GM12878 (cell line): ENCODE results near the gene SH3D19. TPM values are rescaled to one million over a fixed set of nuclear protein-coding genes. Genes with fewer than 3 reads are reported as not detected.

Experiments used
- ATAC-seq: fragments of 200-7000 bp; cut with Tn5 transposase; 3 replicates; pipeline ENCODE4 v1.9.1; 2020; ENCODE audit warnings: mild to moderate bottlenecking, moderate library complexity
- BruUV-seq: library from RNA; stranded (reverse); fragments of 400-500 nt; replicated peaks from 2 replicates; lab custom pipeline; 2021; lab: Mats Ljungman, UMichigan
- CTCF ChIA-PET: fragments of 300-600 bp; sonication (Branson Sonifier 250); formaldehyde crosslinking; extraction: SDS; loops from one replicate; lab custom pipeline; 2021; ENCODE audit warnings: inconsistent platforms; lab: Yijun Ruan, JAX
- POLR2A ChIA-PET: fragments of 350-600 bp; formaldehyde crosslinking; extraction: SDS; loops from one replicate; lab custom pipeline; 2021; ENCODE audit warnings: inconsistent platforms; lab: Charles Lee
- RAD21 ChIA-PET: fragments of 300-600 bp; sonication (Branson Sonifier 250); formaldehyde crosslinking; loops from one replicate; lab custom pipeline; 2023; ENCODE audit warnings: antibody characterized with exemption; ENCODE audit not compliant: unreplicated experiment; lab: Charles Lee
- SMC1A ChIA-PET: fragments of 300-600 bp; sonication (Branson Sonifier 250); formaldehyde crosslinking; loops from one replicate; lab custom pipeline; 2023; ENCODE audit not compliant: unreplicated experiment, uncharacterized antibody; lab: Charles Lee
- DNase-seq: peaks from one replicate; pipeline ENCODE4 v3.0.0-alpha.2; 2011; ENCODE audit warnings: low read depth, low spot score
- FAIRE-seq: peaks from 3 replicates; lab custom pipeline; 2011; peaks lifted over from hg19 to GRCh38; lab: Jason Lieb, UNC
- H2AFZ ChIP-seq: 2 replicates; pipeline ENCODE4 v1.6.0; 2011; ENCODE audit warnings: low read depth, low read length, control low read depth; ENCODE audit not compliant: control insufficient read depth
- H3K27ac ChIP-seq: 2 replicates; pipeline ENCODE4 v1.5.1; 2011; ENCODE audit warnings: control low read depth; ENCODE audit not compliant: control insufficient read depth, insufficient read depth
- H3K27me3 ChIP-seq, 2 experiments: replicated peaks in 1 of 2; 2 replicates each; pipeline versions ENCODE4 v1.6.0 to v1.6.1; 2011; ENCODE audit warnings: low read length in 1 of 2; ENCODE audit not compliant: control insufficient read depth in 2 of 2, insufficient read depth in 2 of 2
- H3K36me3 ChIP-seq, 2 experiments: 2 replicates each; pipeline ENCODE4 v1.5.1; 2011; ENCODE audit warnings: low read length in 1 of 2; ENCODE audit not compliant: control insufficient read depth in 2 of 2, insufficient read depth in 2 of 2
- H3K4me1 ChIP-seq: 2 replicates; pipeline ENCODE4 v1.6.1; 2011; ENCODE audit warnings: mild to moderate bottlenecking, low read length, moderate library complexity, mixed read lengths; ENCODE audit not compliant: control insufficient read depth, insufficient read depth
- H3K4me2 ChIP-seq: 2 replicates; pipeline ENCODE4 v1.6.0; 2011; ENCODE audit warnings: control low read depth; ENCODE audit not compliant: control insufficient read depth, insufficient read depth
- H3K4me3 ChIP-seq: fragments of 200-600 bp; sonication (generic); 2 replicates; pipeline ENCODE4 v1.5.1; 2016
- H3K79me2 ChIP-seq: 2 replicates; pipeline ENCODE4 v1.6.0; 2011; ENCODE audit warnings: low read length; ENCODE audit not compliant: control insufficient read depth, insufficient read depth
- H3K9ac ChIP-seq: 2 replicates; pipeline ENCODE4 v1.8.0; 2011; ENCODE audit warnings: low read length, control low read depth, mixed read lengths; ENCODE audit not compliant: control insufficient read depth, insufficient read depth
- H3K9me3 ChIP-seq: replicated peaks from 3 replicates; pipeline ENCODE4 v1.5.1; 2011; ENCODE audit warnings: mild to moderate bottlenecking, low read length; ENCODE audit not compliant: control insufficient read depth, insufficient read depth
- H4K20me1 ChIP-seq: 2 replicates; pipeline ENCODE4 v1.6.0; 2011; ENCODE audit not compliant: control insufficient read depth, insufficient read depth
- BHLHE40 ChIP-seq, 2 experiments: fragments of 450-650 bp in 1 of 2; IDR thresholded peaks; 2 replicates each; pipeline ENCODE4 v1.6.1; 2011 to 2017; ENCODE audit warnings: low read depth in 2 of 2, borderline replicate concordance in 1 of 2, improper control_type of control experiment in 1 of 2, low read length in 1 of 2, mild to moderate bottlenecking in 1 of 2
- MXI1 ChIP-seq: fragments of 150-350 bp; IDR thresholded peaks from 2 replicates; pipeline ENCODE4 v1.6.1; 2011; ENCODE audit warnings: low read depth, mild to moderate bottlenecking, inconsistent platforms, low read length, improper control_type of control experiment
- POLR2A ChIP-seq: IDR thresholded peaks from 2 replicates; pipeline ENCODE4 v1.6.1; 2011; ENCODE audit warnings: low read depth, mild to moderate bottlenecking, low read length
- RAD21 ChIP-seq: IDR thresholded peaks from 2 replicates; pipeline ENCODE4 v1.6.1; 2011; ENCODE audit warnings: mild to moderate bottlenecking, low read depth, low read length, moderate library complexity; ENCODE audit not compliant: insufficient read depth
- WGBS: methylation state at CpG from one replicate; pipeline ENCODE4 v1.1.6; 2016; ENCODE audit warnings: low lambda C conversion rate; ENCODE audit not compliant: insufficient replicate concordance, insufficient coverage; ENCODE audit errors: missing lambda C conversion rate; 5-methylcytosine and 5-hydroxymethylcytosine counted together
- in situ Hi-C: fragments of 300-500 bp; cut with MboI; formaldehyde crosslinking; loops from 9 replicates; pipeline ENCODE4 v1.14.3; 2018; ENCODE audit warnings: mixed read lengths
- intact Hi-C: fragments of 100-400 bp; cut with micrococcal nuclease; formaldehyde crosslinking; loops from one replicate; pipeline ENCODE4 v1.14.2; 2022; ENCODE audit not compliant: unreplicated experiment
- polyA plus RNA-seq, 11 experiments: library from polyadenylated mRNA; depleted of rRNA in 4 of 11; unstranded in 6 of 11; stranded (reverse) in 5 of 11; fragments of >200 nt; fragmentation: Nextera tagmentation in 4 of 11; fragmentation: Illumina TruSeq in 1 of 11; extraction: Ambion mirVana in 4 of 11; extraction: Trizol in 1 of 11; gene quantifications; 1 replicate in 1 of 11; 2 replicates in 10 of 11; pipeline versions ENCODE4 v1.2.1 to v1.2.3, GENCODE V29; 2011 to 2016; ENCODE audit warnings: inconsistent platforms in 2 of 11, missing spikeins in 2 of 11, low read depth in 1 of 11
- total RNA-seq, 4 experiments: library from RNA; depleted of rRNA in 3 of 4; stranded (reverse); fragments of >200 nt in 3 of 4; fragmentation: Illumina TruSeq in 1 of 4; extraction: Trizol in 1 of 4; gene quantifications; 2 replicates each; pipeline versions ENCODE4 v1.2.1 to v1.2.3, GENCODE V29; 2013 to 2021
- TF ChIP-seq, protein P1 (sequence below): fragments of 450-650 bp; IDR thresholded peaks from 2 replicates; pipeline ENCODE4 v1.6.1; 2017; ENCODE audit warnings: low read depth, mild to moderate bottlenecking, moderate library complexity
- TF ChIP-seq, protein P2 (sequence below): fragments of 450-650 bp; IDR thresholded peaks from 2 replicates; pipeline ENCODE4 v1.6.1; 2017; ENCODE audit warnings: borderline replicate concordance
- TF ChIP-seq, protein P3 (sequence below): fragments of 450-650 bp; IDR thresholded peaks from 2 replicates; pipeline ENCODE4 v1.6.1; 2017; ENCODE audit warnings: antibody characterized with exemption, mild to moderate bottlenecking, moderate library complexity
- TF ChIP-seq, protein P4 (sequence below): fragments of 450-650 bp; IDR thresholded peaks from 2 replicates; pipeline ENCODE4 v1.6.1; 2016; ENCODE audit warnings: mild to moderate bottlenecking
- TF ChIP-seq, protein P5 (sequence below): fragments of 450-650 bp; IDR thresholded peaks from 2 replicates; pipeline ENCODE4 v1.6.1; 2017; ENCODE audit warnings: mild to moderate bottlenecking

Gene SH3D19
- total and polyA plus RNA-seq, 10 of the 15 experiments (the other 5 are each of a cell fraction or from before 2014, with no cell fraction given): 0.03 to 6.9 (median 0.33) TPM; not detected in 3

DNA sequence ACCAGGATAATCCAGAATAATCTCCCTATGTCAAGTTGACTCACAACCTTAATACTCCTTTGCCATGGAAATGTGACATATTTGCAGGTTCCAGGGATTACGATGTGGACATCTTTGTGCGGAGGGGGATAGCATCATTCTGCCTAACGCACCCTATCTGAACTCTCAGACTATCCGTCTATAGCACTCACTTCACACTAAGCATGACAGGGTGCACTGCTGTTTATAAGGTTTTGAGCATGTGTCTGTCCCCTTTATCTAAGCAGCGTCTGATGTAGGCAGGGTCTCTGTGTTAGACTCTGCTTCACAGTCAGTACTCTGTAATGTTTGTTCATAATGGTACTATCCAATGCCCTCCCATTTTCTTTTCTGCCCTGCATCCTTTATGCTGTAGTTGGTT lies 91.8 kb downstream of the SH3D19 start (continued):
- TF ChIP-seq BHLHE40 (IDR thresholded peaks at IDR 0.05; ENCODE audit: borderline replicate concordance in 1 of 2, low read depth in 2 of 2, low read length in 1 of 2) (no peak), MXI1 (no peak)
- TF ChIP-seq, protein P1, sequence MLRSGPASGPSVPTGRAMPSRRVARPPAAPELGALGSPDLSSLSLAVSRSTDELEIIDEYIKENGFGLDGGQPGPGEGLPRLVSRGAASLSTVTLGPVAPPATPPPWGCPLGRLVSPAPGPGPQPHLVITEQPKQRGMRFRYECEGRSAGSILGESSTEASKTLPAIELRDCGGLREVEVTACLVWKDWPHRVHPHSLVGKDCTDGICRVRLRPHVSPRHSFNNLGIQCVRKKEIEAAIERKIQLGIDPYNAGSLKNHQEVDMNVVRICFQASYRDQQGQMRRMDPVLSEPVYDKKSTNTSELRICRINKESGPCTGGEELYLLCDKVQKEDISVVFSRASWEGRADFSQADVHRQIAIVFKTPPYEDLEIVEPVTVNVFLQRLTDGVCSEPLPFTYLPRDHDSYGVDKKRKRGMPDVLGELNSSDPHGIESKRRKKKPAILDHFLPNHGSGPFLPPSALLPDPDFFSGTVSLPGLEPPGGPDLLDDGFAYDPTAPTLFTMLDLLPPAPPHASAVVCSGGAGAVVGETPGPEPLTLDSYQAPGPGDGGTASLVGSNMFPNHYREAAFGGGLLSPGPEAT: no peak
- TF ChIP-seq, protein P2, sequence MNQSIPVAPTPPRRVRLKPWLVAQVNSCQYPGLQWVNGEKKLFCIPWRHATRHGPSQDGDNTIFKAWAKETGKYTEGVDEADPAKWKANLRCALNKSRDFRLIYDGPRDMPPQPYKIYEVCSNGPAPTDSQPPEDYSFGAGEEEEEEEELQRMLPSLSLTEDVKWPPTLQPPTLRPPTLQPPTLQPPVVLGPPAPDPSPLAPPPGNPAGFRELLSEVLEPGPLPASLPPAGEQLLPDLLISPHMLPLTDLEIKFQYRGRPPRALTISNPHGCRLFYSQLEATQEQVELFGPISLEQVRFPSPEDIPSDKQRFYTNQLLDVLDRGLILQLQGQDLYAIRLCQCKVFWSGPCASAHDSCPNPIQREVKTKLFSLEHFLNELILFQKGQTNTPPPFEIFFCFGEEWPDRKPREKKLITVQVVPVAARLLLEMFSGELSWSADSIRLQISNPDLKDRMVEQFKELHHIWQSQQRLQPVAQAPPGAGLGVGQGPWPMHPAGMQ: no peak

DNA sequence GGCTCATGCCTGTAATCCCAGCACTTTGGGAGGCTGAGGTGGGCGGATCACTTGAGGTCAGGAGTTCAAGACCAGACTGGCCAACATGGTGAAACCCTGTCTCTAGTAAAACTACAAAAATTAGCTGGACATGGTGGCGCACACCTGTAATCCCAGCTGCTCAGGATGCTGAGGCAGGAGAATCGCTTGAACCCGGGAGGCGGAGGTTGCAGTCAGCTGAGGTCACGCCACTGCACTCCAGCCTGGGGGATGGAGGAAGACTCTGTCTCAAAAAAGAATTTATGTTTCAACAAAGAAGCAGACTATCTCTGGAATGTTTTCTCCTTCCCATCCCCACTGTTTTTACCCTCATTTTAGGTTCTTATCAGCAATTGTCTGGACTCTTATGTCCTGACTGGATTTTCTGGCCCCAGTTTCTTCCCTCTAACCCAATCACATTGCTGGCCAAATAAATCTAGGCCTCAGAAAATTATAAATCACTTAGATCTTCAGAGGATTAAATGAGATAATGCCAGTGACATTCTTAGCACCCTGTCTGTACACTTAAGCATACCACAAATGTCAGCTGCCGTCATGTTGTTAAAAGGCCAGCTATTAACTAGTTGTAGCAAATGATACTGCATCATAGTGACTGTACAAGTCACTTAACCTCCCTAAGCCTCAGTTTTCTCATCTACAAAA lies 93.3 kb downstream of the SH3D19 start:
- no peak overlapping the region for H3K4me2 ChIP-seq
- no peak overlapping the region for H2AFZ ChIP-seq
- ChIA-PET CTCF (no interaction called here), RAD21 (interaction anchor here (0.6 kb wide), 1 partner anchor 115 kb away, joined by 3 read pairs; no protein-coding TSS in a partner anchor), SMC1A (no interaction called here), POLR2A (no interaction called here)
- FAIRE-seq: no peak
- no peaks in the 10 kb centered on the region; a peak in 1 of 4 replicates for H3K27me3 ChIP-seq
- no peak overlapping the region for H3K4me3 ChIP-seq
- DNase-seq: no peak
- H3K36me3 ChIP-seq: no peaks in the 10 kb centered on the region
- no peaks in the 10 kb centered on the region for H3K4me1 ChIP-seq
- intact Hi-C loops (no loop called here), in situ Hi-C loops (no loop called here)
- no peaks in the 10 kb centered on the region for H3K9me3 ChIP-seq
- no peak overlapping the region for H3K9ac ChIP-seq
- no peak overlapping the region for H3K27ac ChIP-seq
- no peaks in the 10 kb centered on the region for H3K79me2 ChIP-seq
- WGBS: 71% methylated on average over 7 of the region's 7 CpGs
- H4K20me1 ChIP-seq: no peaks in the 10 kb centered on the region
- no peak for ATAC-seq
- BruUV-seq: no TSS peak
- TF ChIP-seq RAD21: no peak
- TF ChIP-seq, protein P3, sequence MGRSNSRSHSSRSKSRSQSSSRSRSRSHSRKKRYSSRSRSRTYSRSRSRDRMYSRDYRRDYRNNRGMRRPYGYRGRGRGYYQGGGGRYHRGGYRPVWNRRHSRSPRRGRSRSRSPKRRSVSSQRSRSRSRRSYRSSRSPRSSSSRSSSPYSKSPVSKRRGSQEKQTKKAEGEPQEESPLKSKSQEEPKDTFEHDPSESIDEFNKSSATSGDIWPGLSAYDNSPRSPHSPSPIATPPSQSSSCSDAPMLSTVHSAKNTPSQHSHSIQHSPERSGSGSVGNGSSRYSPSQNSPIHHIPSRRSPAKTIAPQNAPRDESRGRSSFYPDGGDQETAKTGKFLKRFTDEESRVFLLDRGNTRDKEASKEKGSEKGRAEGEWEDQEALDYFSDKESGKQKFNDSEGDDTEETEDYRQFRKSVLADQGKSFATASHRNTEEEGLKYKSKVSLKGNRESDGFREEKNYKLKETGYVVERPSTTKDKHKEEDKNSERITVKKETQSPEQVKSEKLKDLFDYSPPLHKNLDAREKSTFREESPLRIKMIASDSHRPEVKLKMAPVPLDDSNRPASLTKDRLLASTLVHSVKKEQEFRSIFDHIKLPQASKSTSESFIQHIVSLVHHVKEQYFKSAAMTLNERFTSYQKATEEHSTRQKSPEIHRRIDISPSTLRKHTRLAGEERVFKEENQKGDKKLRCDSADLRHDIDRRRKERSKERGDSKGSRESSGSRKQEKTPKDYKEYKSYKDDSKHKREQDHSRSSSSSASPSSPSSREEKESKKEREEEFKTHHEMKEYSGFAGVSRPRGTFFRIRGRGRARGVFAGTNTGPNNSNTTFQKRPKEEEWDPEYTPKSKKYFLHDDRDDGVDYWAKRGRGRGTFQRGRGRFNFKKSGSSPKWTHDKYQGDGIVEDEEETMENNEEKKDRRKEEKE: no peak
- TF ChIP-seq, protein P4, sequence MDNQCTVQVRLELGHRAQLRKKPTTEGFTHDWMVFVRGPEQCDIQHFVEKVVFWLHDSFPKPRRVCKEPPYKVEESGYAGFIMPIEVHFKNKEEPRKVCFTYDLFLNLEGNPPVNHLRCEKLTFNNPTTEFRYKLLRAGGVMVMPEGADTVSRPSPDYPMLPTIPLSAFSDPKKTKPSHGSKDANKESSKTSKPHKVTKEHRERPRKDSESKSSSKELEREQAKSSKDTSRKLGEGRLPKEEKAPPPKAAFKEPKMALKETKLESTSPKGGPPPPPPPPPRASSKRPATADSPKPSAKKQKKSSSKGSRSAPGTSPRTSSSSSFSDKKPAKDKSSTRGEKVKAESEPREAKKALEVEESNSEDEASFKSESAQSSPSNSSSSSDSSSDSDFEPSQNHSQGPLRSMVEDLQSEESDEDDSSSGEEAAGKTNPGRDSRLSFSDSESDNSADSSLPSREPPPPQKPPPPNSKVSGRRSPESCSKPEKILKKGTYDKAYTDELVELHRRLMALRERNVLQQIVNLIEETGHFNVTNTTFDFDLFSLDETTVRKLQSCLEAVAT: no peak
- no peak for TF ChIP-seq POLR2A
- TF ChIP-seq, protein P5, sequence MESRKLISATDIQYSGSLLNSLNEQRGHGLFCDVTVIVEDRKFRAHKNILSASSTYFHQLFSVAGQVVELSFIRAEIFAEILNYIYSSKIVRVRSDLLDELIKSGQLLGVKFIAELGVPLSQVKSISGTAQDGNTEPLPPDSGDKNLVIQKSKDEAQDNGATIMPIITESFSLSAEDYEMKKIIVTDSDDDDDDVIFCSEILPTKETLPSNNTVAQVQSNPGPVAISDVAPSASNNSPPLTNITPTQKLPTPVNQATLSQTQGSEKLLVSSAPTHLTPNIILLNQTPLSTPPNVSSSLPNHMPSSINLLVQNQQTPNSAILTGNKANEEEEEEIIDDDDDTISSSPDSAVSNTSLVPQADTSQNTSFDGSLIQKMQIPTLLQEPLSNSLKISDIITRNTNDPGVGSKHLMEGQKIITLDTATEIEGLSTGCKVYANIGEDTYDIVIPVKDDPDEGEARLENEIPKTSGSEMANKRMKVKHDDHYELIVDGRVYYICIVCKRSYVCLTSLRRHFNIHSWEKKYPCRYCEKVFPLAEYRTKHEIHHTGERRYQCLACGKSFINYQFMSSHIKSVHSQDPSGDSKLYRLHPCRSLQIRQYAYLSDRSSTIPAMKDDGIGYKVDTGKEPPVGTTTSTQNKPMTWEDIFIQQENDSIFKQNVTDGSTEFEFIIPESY: no peak
